ENCODE data around the gene CHIT1.

DNA sequence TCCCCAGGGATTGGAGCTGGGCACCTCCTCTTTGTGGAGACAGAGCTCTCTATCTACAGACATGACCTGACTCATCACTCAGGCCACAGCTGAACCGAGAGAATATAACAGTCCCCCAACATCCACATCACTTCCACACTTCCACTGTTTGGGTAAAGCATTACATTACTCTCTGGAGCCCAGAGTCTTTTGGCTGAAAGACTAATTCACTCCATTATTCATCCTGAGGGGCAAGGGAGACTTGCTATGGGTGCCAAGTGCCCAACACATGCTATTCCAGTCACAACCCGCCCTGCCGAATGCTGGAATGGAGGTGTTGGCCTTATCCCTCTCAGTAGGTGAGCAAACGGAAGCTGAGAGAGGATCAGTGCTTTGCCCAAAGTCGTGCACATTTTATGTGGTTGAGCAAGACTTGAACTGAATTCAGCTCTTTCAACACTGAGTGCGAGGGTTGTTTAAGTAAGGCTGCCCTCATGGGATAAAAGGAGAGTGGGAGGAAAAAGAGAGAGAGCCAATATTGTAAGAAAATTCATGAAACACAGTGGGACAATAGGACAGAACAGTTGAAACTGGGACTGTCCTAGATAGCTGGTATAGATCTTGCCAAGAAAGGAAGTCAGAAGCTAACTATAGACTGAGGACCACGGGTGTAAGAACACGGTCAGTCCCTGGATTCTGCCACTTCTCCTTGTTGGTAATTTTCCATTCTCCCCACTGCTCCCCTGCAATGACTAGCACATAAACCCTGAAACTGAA is 29.5 kb downstream of the CHIT1 start:
- TF ChIP-seq ZNF274 (IDR thresholded peaks at IDR 0.05; ENCODE audit: low read depth, low read length) (no peak), YY1 (IDR thresholded peaks at IDR 0.05; ENCODE audit: insufficient read depth, insufficient read length) (no peak), SUZ12 (IDR thresholded peaks at IDR 0.05; ENCODE audit: extremely low read depth, insufficient read depth, insufficient read length) (no peak)

Data from NT2/D1 (cell line).